ENCODE results near the gene PSMD12. TPM values are rescaled to one million over a fixed set of nuclear protein-coding genes. Genes with fewer than 3 reads are reported as not detected.
A peak's percentile ranks its signal among the peaks of the same experiment; 100 is the strongest.
"Not testable (repeated sequence)": the region's sequence is repeated elsewhere in the genome, so short reads cannot be mapped to it uniquely, and the experiment has no call there.

Gene PSMD12
- total and polyA plus RNA-seq, 3 experiments from 2014 or later: 40.2 to 94.2 (median 91.1) TPM

DNA sequence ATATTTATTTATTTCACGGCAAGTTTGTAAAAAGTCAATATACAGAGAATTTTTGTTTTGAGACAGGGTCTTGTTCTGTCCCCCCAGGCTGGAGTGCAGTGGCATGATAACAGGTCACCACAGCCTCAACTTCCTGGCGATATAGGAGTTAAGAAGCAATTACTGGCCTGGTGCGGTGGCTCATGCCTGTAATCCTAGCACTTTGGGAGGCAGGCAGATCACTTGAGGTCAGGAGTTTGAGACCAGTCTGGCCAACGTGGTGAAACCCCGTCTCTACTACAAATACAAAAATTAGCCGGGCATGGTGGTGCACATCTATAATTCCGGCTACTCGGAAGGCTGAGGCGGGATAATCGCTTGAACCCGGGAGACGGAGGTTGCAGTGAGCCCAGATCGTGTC, 44.9 kb downstream of the PSMD12 start:
- H3K27ac ChIP-seq (ENCODE audit: low read depth, low read length); H3K36me3 ChIP-seq (ENCODE audit: insufficient read depth, low read length); H3K4me1 Mint-ChIP-seq; H3K4me3 Mint-ChIP-seq; H3K4me3 ChIP-seq (ENCODE audit: low read length); H3K27me3 ChIP-seq (ENCODE audit: insufficient read depth, low read length, poor library complexity, severe bottlenecking); POLR2A ChIA-PET; H3K4me1 ChIP-seq (ENCODE audit: insufficient read depth, low read length); CTCF ChIA-PET; DNase-seq; H3K9me3 ChIP-seq (ENCODE audit: low read length); H3K27me3 Mint-ChIP-seq; H3K9me3 Mint-ChIP-seq; H3K36me3 Mint-ChIP-seq: not testable (repeated sequence)
- peak overlapping the region in 1 of 8 donors; percentile 21 for H3K27ac Mint-ChIP-seq

GRCh38 chr17:67316781-67317180, 49.6 kb downstream of the PSMD12 start:
- Mint-ChIP-seq H3K4me3 (no peak overlapping the region), H3K9me3 (no peaks in the 10 kb centered on the region), H3K4me1 (no peaks in the 10 kb centered on the region), H3K27ac (no peak overlapping the region), H3K27me3 (peaks cover 0 to 2% of the 10 kb centered on the region in 2 donors), H3K36me3 (no peaks in the 10 kb centered on the region)
- DNase-seq: no peak
- Histone ChIP-seq H3K27me3 (ENCODE audit: insufficient read depth, low read length, poor library complexity, severe bottlenecking) (no peaks in the 10 kb centered on the region), H3K9me3 (ENCODE audit: low read length) (no peaks in the 10 kb centered on the region), H3K27ac (ENCODE audit: low read depth, low read length) (no peak overlapping the region), H3K36me3 (ENCODE audit: insufficient read depth, low read length) (no peaks in the 10 kb centered on the region), H3K4me3 (ENCODE audit: low read length) (no peak overlapping the region), H3K4me1 (ENCODE audit: insufficient read depth, low read length) (no peaks in the 10 kb centered on the region)
- CTCF ChIA-PET: no interaction called here
- POLR2A ChIA-PET: no interaction called here

DNA sequence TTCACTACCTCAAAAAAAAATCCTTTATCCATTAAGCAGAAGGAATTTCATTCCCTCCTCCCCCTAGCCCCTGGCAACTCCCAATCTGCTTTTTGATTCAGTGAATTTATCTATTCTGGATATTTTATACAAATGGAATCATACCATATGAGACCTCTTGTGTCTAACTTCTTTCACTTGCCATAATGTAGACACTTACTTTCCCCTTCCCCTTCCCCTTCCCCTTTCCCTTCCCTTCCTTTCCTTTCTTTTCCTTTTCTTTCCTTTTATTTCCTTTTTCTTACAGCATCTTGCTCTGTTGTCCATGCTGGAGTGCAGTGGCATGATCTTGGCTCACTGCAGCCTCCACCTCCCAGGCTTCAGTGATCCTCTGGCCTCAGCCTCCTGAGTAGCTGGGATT, 50.5 kb downstream of the PSMD12 start:
- no peak overlapping the region for H3K27ac Mint-ChIP-seq
- POLR2A ChIA-PET: no interaction called here

DNA sequence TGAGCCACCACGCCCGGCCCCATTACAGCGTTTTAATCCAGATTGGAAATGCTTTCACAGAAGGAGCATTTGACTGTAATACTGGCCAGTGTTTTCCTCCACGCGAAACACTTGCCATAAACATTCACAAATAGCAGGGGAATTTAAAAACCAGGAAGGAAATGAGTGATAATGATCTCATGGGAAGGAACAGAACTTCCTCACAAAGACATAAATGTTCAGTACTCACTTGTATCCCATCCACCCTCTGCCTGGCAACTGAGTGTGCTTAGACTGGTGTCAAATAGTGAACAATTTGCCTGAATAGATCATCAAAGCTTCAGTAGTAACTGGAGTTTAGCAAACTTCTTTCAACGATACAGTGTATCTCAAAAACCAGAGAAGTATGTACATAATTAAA, 54.1 kb downstream of the PSMD12 start:
- Mint-ChIP-seq H3K4me3 (no peak overlapping the region), H3K36me3 (no peaks in the 10 kb centered on the region), H3K27ac (no peak overlapping the region), H3K27me3 (peaks cover 0 to 2% of the 10 kb centered on the region in 2 donors), H3K4me1 (no peaks in the 10 kb centered on the region), H3K9me3 (no peaks in the 10 kb centered on the region)
- Histone ChIP-seq H3K36me3 (ENCODE audit: insufficient read depth, low read length) (no peaks in the 10 kb centered on the region), H3K27ac (ENCODE audit: low read depth, low read length) (no peak overlapping the region), H3K4me1 (ENCODE audit: insufficient read depth, low read length) (no peaks in the 10 kb centered on the region), H3K27me3 (ENCODE audit: insufficient read depth, low read length, poor library complexity, severe bottlenecking) (no peaks in the 10 kb centered on the region), H3K4me3 (ENCODE audit: low read length) (no peak overlapping the region), H3K9me3 (ENCODE audit: low read length) (no peaks in the 10 kb centered on the region)
- CTCF ChIA-PET: no interaction called here
- POLR2A ChIA-PET: no interaction called here
- no peak for DNase-seq

More for the DNA sequence above, 50.5 kb downstream of the PSMD12 start:
- Histone ChIP-seq H3K9me3 (ENCODE audit: low read length) (no peaks in the 10 kb centered on the region), H3K4me1 (ENCODE audit: insufficient read depth, low read length) (no peaks in the 10 kb centered on the region), H3K27me3 (ENCODE audit: insufficient read depth, low read length, poor library complexity, severe bottlenecking) (no peaks in the 10 kb centered on the region), H3K4me3 (ENCODE audit: low read length) (no peak overlapping the region), H3K27ac (ENCODE audit: low read depth, low read length) (no peak overlapping the region), H3K36me3 (ENCODE audit: insufficient read depth, low read length) (no peaks in the 10 kb centered on the region)
- Mint-ChIP-seq H3K4me1 (no peaks in the 10 kb centered on the region), H3K4me3 (no peak overlapping the region), H3K36me3 (no peaks in the 10 kb centered on the region), H3K9me3 (no peaks in the 10 kb centered on the region), H3K27me3 (peaks cover 0 to 2% of the 10 kb centered on the region in 2 donors)
- CTCF ChIA-PET: no interaction called here
- no peak for DNase-seq

DNA sequence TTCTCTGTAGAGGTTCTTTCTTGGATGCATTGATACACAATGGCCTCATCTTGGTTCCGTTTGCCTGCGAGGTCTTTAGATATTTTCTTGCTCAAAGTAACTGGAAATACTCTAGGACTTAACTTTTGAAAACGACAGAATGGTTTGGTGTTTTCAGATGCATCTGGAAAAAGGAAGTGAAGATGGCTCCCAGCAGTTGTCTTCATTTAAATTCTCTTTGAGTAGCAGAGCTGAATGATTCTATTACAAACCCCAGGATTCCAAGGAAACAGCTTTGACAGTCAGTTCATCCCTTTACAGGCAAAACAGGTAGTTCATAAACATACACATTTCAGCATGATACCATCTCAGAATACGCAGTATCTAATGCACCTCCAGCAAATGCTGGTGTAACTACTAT, 54.8 kb downstream of the PSMD12 start:
- H3K36me3 ChIP-seq (ENCODE audit: insufficient read depth, low read length): no peaks in the 10 kb centered on the region
- no peak overlapping the region for H3K27ac ChIP-seq (ENCODE audit: low read depth, low read length)
- Mint-ChIP-seq H3K4me1 (no peaks in the 10 kb centered on the region), H3K4me3 (no peak overlapping the region), H3K27me3 (peaks cover 0 to 2% of the 10 kb centered on the region in 2 donors), H3K36me3 (no peaks in the 10 kb centered on the region), H3K9me3 (no peaks in the 10 kb centered on the region), H3K27ac (no peak overlapping the region)
- no peaks in the 10 kb centered on the region for H3K4me1 ChIP-seq (ENCODE audit: insufficient read depth, low read length)
- CTCF ChIA-PET: no interaction called here
- no peaks in the 10 kb centered on the region for H3K27me3 ChIP-seq (ENCODE audit: insufficient read depth, low read length, poor library complexity, severe bottlenecking)
- POLR2A ChIA-PET: no interaction called here
- no peak for DNase-seq
- H3K4me3 ChIP-seq (ENCODE audit: low read length): no peak overlapping the region
- no peaks in the 10 kb centered on the region for H3K9me3 ChIP-seq (ENCODE audit: low read length)

DNA sequence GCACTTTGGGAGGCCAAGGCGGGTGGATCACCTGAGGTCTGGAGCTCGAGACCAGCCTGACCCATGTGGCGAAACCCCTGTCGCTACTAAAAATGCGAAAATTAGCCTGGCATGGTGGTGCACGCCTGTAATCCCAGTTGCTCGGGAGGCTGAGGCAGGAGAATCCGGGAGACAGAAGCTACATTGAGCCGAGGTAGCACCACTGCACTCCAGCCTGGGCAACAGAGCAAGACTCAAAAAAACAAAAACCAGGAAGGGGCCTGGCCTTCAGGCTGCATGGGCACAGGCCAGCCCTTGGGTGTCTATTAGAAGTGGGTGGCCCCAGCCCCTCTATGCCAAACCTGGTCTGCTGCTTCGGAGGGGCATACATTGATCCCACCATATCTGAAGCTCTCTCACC, 56.0 kb downstream of the PSMD12 start:
- ChIA-PET POLR2A (no interaction called here), CTCF (interaction anchor here (1.3 kb wide), 1 partner anchor 17 kb away, joined by 3 read pairs; no protein-coding TSS in a partner anchor)
- no peak for DNase-seq
- H3K4me3 ChIP-seq (ENCODE audit: low read length): no peak overlapping the region
- H3K9me3 Mint-ChIP-seq: no peaks in the 10 kb centered on the region
- H3K27ac Mint-ChIP-seq: no peak overlapping the region
- H3K27me3 Mint-ChIP-seq: peaks cover 0 to 2% of the 10 kb centered on the region in 2 donors
- no peaks in the 10 kb centered on the region for H3K36me3 Mint-ChIP-seq
- H3K27me3 ChIP-seq (ENCODE audit: insufficient read depth, low read length, poor library complexity, severe bottlenecking): no peaks in the 10 kb centered on the region
- no peaks in the 10 kb centered on the region for H3K4me1 ChIP-seq (ENCODE audit: insufficient read depth, low read length)
- H3K4me1 Mint-ChIP-seq: no peaks in the 10 kb centered on the region
- H3K27ac ChIP-seq (ENCODE audit: low read depth, low read length): no peak overlapping the region
- no peak overlapping the region for H3K4me3 Mint-ChIP-seq
- no peaks in the 10 kb centered on the region for H3K9me3 ChIP-seq (ENCODE audit: low read length)
- no peaks in the 10 kb centered on the region for H3K36me3 ChIP-seq (ENCODE audit: insufficient read depth, low read length)

- H3K4me1 Mint-ChIP-seq; H3K9me3 Mint-ChIP-seq; H3K36me3 ChIP-seq (ENCODE audit: insufficient read depth, low read length); DNase-seq; H3K36me3 Mint-ChIP-seq; H3K9me3 ChIP-seq (ENCODE audit: low read length); H3K4me3 Mint-ChIP-seq; H3K27me3 Mint-ChIP-seq; H3K4me1 ChIP-seq (ENCODE audit: insufficient read depth, low read length); H3K4me3 ChIP-seq (ENCODE audit: low read length); H3K27me3 ChIP-seq (ENCODE audit: insufficient read depth, low read length, poor library complexity, severe bottlenecking); CTCF ChIA-PET; POLR2A ChIA-PET; H3K27ac ChIP-seq (ENCODE audit: low read depth, low read length): not testable (repeated sequence)
- H3K27ac Mint-ChIP-seq: peak overlapping the region in 3 of 8 donors; percentile 19 to 56 (median 51)
These were observed 60.7 kb downstream of the PSMD12 start for GRCh38 chr17:67305446-67306235.

DNA sequence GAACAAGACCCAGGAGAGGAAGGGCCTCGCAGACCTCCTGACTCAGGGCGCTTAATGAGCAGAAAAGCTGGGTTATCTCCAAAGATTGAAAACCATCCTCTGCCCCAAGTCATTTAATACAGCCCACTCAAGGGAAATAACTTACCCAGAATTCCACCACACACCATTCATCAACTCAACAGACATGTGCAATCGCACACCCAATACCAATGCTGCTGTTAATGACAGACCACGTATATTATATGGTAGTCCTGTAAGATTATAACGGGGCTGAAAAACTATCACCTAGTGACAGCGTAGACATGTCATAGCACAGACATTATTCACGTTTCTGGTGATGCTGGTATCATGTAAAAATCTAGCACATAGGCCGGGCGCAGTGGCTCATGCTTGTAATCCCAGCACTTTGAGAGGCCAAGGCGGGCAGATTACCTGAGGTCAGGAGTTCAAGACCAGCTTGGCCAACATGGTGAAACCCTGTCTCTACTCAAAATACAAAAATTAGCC, 68.9 kb downstream of the PSMD12 start:
- no peaks in the 10 kb centered on the region for H3K27me3 Mint-ChIP-seq
- Histone ChIP-seq H3K4me3 (ENCODE audit: low read length) (no peak overlapping the region), H3K9me3 (ENCODE audit: low read length) (no peaks in the 10 kb centered on the region), H3K27ac (ENCODE audit: low read depth, low read length) (no peak overlapping the region), H3K27me3 (ENCODE audit: insufficient read depth, low read length, poor library complexity, severe bottlenecking) (no peaks in the 10 kb centered on the region), H3K36me3 (ENCODE audit: insufficient read depth, low read length) (no peaks in the 10 kb centered on the region), H3K4me1 (ENCODE audit: insufficient read depth, low read length) (no peaks in the 10 kb centered on the region)
- ChIA-PET POLR2A (no interaction called here), CTCF (no interaction called here)
- H3K4me3 Mint-ChIP-seq: no peak overlapping the region
- no peak overlapping the region for H3K27ac Mint-ChIP-seq
- H3K9me3 Mint-ChIP-seq: no peaks in the 10 kb centered on the region
- peaks cover 5 to 7% (median 6%) of the 10 kb centered on the region in 3 donors for H3K4me1 Mint-ChIP-seq
- no peaks in the 10 kb centered on the region for H3K36me3 Mint-ChIP-seq
- no peak for DNase-seq

All from CD8-positive, alpha-beta memory T cell (primary cell).